Endothelial cell (in vitro differentiated cells): ENCODE results near the gene ANTXR2. TPM values are rescaled to one million over a fixed set of nuclear protein-coding genes. Genes with fewer than 3 reads are reported as not detected.

Source experiments
- DNase-seq: peaks from one replicate; pipeline ENCODE4 v3.0.0; 2021; ENCODE audit warnings: low spot score
- H3K27ac Mint-ChIP-seq: one replicate; pipeline ENCODE4 v1.8.0; 2021; ENCODE audit warnings: mixed read lengths, inconsistent platforms; ENCODE audit not compliant: unreplicated experiment
- H3K27me3 Mint-ChIP-seq: one replicate; pipeline ENCODE4 v1.8.0; 2021; ENCODE audit warnings: mild to moderate bottlenecking, moderate library complexity, mixed read lengths, inconsistent platforms; ENCODE audit not compliant: unreplicated experiment
- H3K36me3 Mint-ChIP-seq: one replicate; pipeline ENCODE4 v1.8.0; 2021; ENCODE audit warnings: mild to moderate bottlenecking, low read depth, mixed read lengths, inconsistent platforms; ENCODE audit not compliant: unreplicated experiment
- H3K4me1 Mint-ChIP-seq: one replicate; pipeline ENCODE4 v1.8.0; 2021; ENCODE audit warnings: mild to moderate bottlenecking, mixed read lengths, inconsistent platforms; ENCODE audit not compliant: unreplicated experiment
- H3K4me3 Mint-ChIP-seq: one replicate; pipeline ENCODE4 v1.8.0; 2021; ENCODE audit warnings: mild to moderate bottlenecking, mixed read lengths, inconsistent platforms; ENCODE audit not compliant: unreplicated experiment
- H3K9me3 Mint-ChIP-seq: one replicate; pipeline ENCODE4 v1.8.0; 2021; ENCODE audit warnings: mixed read lengths, inconsistent platforms; ENCODE audit not compliant: unreplicated experiment
- CTCF ChIP-seq: fragments of 200-600 bp; sonication (generic); IDR thresholded peaks from one replicate; pipeline ENCODE4 v1.5.0; 2021; ENCODE audit warnings: antibody characterized with exemption; ENCODE audit not compliant: unreplicated experiment
- total RNA-seq: library from RNA; stranded (reverse); fragmentation: NEBNext Ultra II Directional; extraction: Animal tissue kit (Norgen Biotek cat#: 25700); gene quantifications from one replicate; pipeline ENCODE4 v1.2.1, GENCODE V29; 2021; ENCODE audit not compliant: unreplicated experiment

The ANTXR2 gene
- total RNA-seq, 1 donor from 2014 or later: 176 TPM

- no peak overlapping the region for H3K4me3 Mint-ChIP-seq
- DNase-seq: no peak
- no peak overlapping the region for H3K27ac Mint-ChIP-seq
- peaks cover 31% of the 10 kb centered on the region for H3K36me3 Mint-ChIP-seq
- H3K9me3 Mint-ChIP-seq: no peaks in the 10 kb centered on the region
- no peaks in the 10 kb centered on the region for H3K4me1 Mint-ChIP-seq
- peaks cover 2% of the 10 kb centered on the region for H3K27me3 Mint-ChIP-seq
- no peak for TF ChIP-seq CTCF
Observed at GRCh38 chr4:79904331-79904730, 168.7 kb downstream of the ANTXR2 start.

GRCh38 chr4:79900182-79900581, 172.8 kb downstream of the ANTXR2 start:
- Mint-ChIP-seq H3K27me3 (peaks cover 2% of the 10 kb centered on the region), H3K9me3 (no peaks in the 10 kb centered on the region)

GRCh38 chr4:79899481-79899880, 173.5 kb downstream of the ANTXR2 start:
- H3K36me3 Mint-ChIP-seq: peaks cover 7% of the 10 kb centered on the region
- H3K4me3 Mint-ChIP-seq: no peak overlapping the region
- H3K27ac Mint-ChIP-seq: no peak overlapping the region
- H3K27me3 Mint-ChIP-seq: peaks cover 2% of the 10 kb centered on the region
- no peak for TF ChIP-seq CTCF
- peaks cover 3% of the 10 kb centered on the region for H3K4me1 Mint-ChIP-seq
- no peaks in the 10 kb centered on the region for H3K9me3 Mint-ChIP-seq
- DNase-seq: no peak

More at GRCh38 chr4:79900182-79900581, 172.8 kb downstream of the ANTXR2 start:
- TF ChIP-seq CTCF: no peak
- Mint-ChIP-seq H3K27ac (no peak overlapping the region), H3K36me3 (peaks cover 12% of the 10 kb centered on the region), H3K4me3 (no peak overlapping the region), H3K4me1 (peaks cover 3% of the 10 kb centered on the region)
- DNase-seq: no peak

DNA sequence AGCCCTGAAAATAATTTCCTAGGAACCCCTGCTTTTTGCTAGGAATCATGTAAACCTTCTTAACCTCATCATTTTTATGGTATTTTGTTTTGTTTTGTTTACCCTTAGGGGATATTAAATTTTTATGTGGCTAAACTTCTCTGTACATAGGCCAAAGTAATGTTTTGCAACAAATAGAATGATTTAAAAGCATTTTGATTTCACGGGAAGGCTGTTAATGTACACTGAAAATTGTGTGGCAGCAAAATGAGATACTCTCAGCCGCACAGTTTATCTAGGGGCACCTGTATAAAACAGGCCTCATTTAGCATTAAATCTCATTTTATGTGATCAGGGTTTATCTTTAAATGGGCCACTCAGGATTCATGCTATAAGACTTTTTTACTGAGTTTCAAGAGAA, 175.0 kb downstream of the ANTXR2 start:
- no peaks in the 10 kb centered on the region for H3K9me3 Mint-ChIP-seq
- peaks cover 3% of the 10 kb centered on the region for H3K4me1 Mint-ChIP-seq
- no peak overlapping the region for H3K4me3 Mint-ChIP-seq
- peaks cover 2% of the 10 kb centered on the region for H3K27me3 Mint-ChIP-seq
- no peak for DNase-seq
- no peak overlapping the region for H3K27ac Mint-ChIP-seq
- no peak for TF ChIP-seq CTCF
- H3K36me3 Mint-ChIP-seq: peaks cover 4% of the 10 kb centered on the region

DNA sequence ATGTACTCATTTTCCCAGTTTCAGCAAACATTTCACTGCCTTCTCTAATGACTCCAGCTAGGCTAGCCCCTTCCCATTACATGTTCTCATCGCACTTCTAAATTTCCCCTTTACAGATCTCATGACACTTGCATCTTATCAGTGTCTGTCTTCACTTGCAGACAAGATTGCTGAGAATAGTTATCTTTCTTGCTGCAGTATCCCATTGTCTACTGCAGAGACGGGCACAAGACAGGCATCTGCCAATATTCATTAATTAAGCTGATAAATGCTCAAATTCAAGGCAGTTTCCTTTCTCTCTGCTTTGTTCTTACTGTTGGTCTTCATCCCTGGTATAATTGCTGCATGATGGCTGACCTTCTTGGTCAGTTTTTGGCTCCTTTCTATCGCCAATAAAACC, 175.9 kb downstream of the ANTXR2 start:
- Mint-ChIP-seq H3K4me1 (peaks cover 3% of the 10 kb centered on the region), H3K36me3 (peaks cover 3% of the 10 kb centered on the region), H3K27ac (no peak overlapping the region), H3K9me3 (no peaks in the 10 kb centered on the region), H3K27me3 (peaks cover 2% of the 10 kb centered on the region), H3K4me3 (no peak overlapping the region)
- TF ChIP-seq CTCF: no peak
- no peak for DNase-seq
